C4-2B (cell line): ENCODE results near the gene GTF2H3.

Source experiments
- H3K27ac ChIP-seq: fragments of 450-650 bp; 2 replicates; pipeline ENCODE4 v1.5.1; 2017
- CTCF ChIP-seq: fragments of 450-650 bp; conservative IDR thresholded peaks from 2 replicates; pipeline ENCODE4 v1.5.1; 2017; ENCODE audit warnings: mild to moderate bottlenecking
- ZFX ChIP-seq: fragments of 450-650 bp; IDR thresholded peaks from 2 replicates; pipeline ENCODE4 v1.6.1; 2017

Gene GTF2H3

GRCh38 chr12:123601602-123602489 lies 31.8 kb upstream of the GTF2H3 start, which contains the start of gene DDX55:
DDX55 (plus strand) TSS chr12:123602099; CDS start chr12:123602149, 50 bp downstream.
- TF ChIP-seq ZFX (peak; percentile 82), CTCF (peak; percentile 57)
- H3K27ac ChIP-seq: peak within 1 kb of the TSS; percentile 96

GRCh38 chr12:123602651-123603195 lies 30.9 kb upstream of the GTF2H3 start:
- H3K27ac ChIP-seq: peak overlapping the region; percentile 96

GRCh38 chr12:123603495-123603894 lies 30.1 kb upstream of the GTF2H3 start:
- peak overlapping the region; percentile 96; the same call in 1 of the 2 replicates for H3K27ac ChIP-seq

More at GRCh38 chr12:123602651-123603195, 30.9 kb upstream of the GTF2H3 start:
- no peak for TF ChIP-seq CTCF
- no peak for TF ChIP-seq ZFX

- H3K27ac ChIP-seq: no peak overlapping the region
- TF ChIP-seq CTCF: no peak
- TF ChIP-seq ZFX: no peak
These were observed 25.9 kb upstream of the GTF2H3 start for GRCh38 chr12:123607756-123608155.

- H3K27ac ChIP-seq: no peak overlapping the region
- TF ChIP-seq CTCF (no peak), ZFX (no peak)
These were observed 25.4 kb upstream of the GTF2H3 start for GRCh38 chr12:123608182-123608581.

GRCh38 chr12:123614110-123614509 lies 19.5 kb upstream of the GTF2H3 start:
- H3K27ac ChIP-seq: peak overlapping the region; percentile 4; the same call in 1 of the 2 replicates
- TF ChIP-seq CTCF (no peak), ZFX (no peak)

- peak overlapping the region; percentile 4; the same call in 1 of the 2 replicates for H3K27ac ChIP-seq
- TF ChIP-seq ZFX (no peak), CTCF (no peak)
These were observed 19.1 kb upstream of the GTF2H3 start for GRCh38 chr12:123614531-123614930.
